SJCRH30 (cell line): ENCODE results near the gene MTFP1. TPM values are rescaled to one million over a fixed set of nuclear protein-coding genes. Genes with fewer than 3 reads are reported as not detected.
"Not testable (repeated sequence)": the region's sequence is repeated elsewhere in the genome, so short reads cannot be mapped to it uniquely, and the experiment has no call there.

Experiments
- DNase-seq, 2 experiments: peaks; one replicate each; pipeline ENCODE4 v3.0.0-alpha.2; 2015 to 2020
- H3K27ac ChIP-seq: fragments of 250-450 bp; sonication (Bioruptor Pico); 2 replicates; pipeline ENCODE4 v1.5.1; 2020; ENCODE audit warnings: mild to moderate bottlenecking, moderate library complexity
- H3K27me3 ChIP-seq: fragments of 250-450 bp; sonication (Bioruptor Pico); 2 replicates; pipeline ENCODE4 v1.5.1; 2020; ENCODE audit warnings: mild to moderate bottlenecking, moderate library complexity
- H3K36me3 ChIP-seq: fragments of 250-450 bp; sonication (Bioruptor Pico); 2 replicates; pipeline ENCODE4 v1.5.1; 2020; ENCODE audit warnings: mild to moderate bottlenecking, moderate library complexity
- H3K4me1 ChIP-seq: fragments of 250-450 bp; sonication (Bioruptor Pico); 2 replicates; pipeline ENCODE4 v1.5.1; 2020; ENCODE audit warnings: mild to moderate bottlenecking, moderate library complexity
- H3K4me3 ChIP-seq: fragments of 250-450 bp; sonication (Bioruptor Pico); 2 replicates; pipeline ENCODE4 v1.5.1; 2020; ENCODE audit warnings: mild to moderate bottlenecking, moderate library complexity
- H3K9me3 ChIP-seq: fragments of 250-450 bp; sonication (Bioruptor Pico); replicated peaks from 2 replicates; pipeline ENCODE4 v1.5.1; 2020; ENCODE audit warnings: mild to moderate bottlenecking, moderate library complexity
- total RNA-seq: library from RNA; depleted of rRNA; stranded (reverse); fragments of >200 nt; shearing (Covaris generic); gene quantifications from 2 replicates; pipeline ENCODE4 v1.2.3, GENCODE V29; 2014

Gene MTFP1
- total RNA-seq, 1 experiment from 2014 or later, result 19.6 TPM

- Histone ChIP-seq H3K27me3 (no peaks in the 10 kb centered on the region), H3K9me3 (no peaks in the 10 kb centered on the region), H3K4me1 (no peaks in the 10 kb centered on the region; the same call in 1 of the 2 replicates), H3K27ac (no peak overlapping the region), H3K36me3 (no peaks in the 10 kb centered on the region), H3K4me3 (0 out of 2 replicates have a peak overlapping the region, but pooled peaks have one; percentile 8)
- DNase-seq, result peak; percentile 60 to 77
These were observed 19.3 kb downstream of the MTFP1 start for GRCh38 chr22:30444632-30445437.

DNA sequence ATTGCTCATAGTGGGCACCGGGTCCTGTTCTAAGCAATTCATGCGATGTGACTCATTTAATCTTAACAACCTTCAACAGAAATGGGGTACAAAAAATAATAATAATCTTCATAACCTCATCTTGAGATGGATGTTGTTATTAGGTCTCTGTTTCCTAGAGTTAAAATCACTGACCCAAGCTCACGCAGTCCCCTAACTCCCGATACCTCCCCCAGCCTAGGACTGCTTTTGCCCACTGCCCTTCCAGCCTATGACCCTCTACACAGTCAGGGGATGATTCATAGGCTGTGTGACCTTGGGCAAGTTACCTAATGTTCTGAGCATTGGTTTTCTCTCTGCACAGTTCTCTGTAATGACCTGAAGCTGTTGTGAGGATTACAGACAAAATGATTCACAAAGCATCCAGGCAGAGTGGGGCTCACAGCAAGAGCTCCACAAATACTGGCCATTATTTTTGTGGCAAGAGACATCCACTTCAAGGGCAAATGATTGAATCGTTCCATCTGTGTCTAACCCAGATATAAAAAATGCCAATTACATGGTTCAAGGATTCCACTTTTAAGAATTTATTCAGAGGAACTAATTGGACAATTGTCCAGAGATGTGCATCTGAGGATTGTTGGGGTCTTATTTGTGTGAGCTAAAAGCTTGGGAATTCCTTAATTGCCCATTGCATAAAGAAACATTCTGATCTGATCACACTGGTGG, 20.0 kb downstream of the MTFP1 start:
- H3K4me1 ChIP-seq, result no peaks in the 10 kb centered on the region; the same call in 1 of the 2 replicates
- H3K36me3 ChIP-seq, result no peaks in the 10 kb centered on the region
- no peaks in the 10 kb centered on the region for H3K27me3 ChIP-seq
- no peaks in the 10 kb centered on the region for H3K9me3 ChIP-seq
- DNase-seq, result no peak
- no peak overlapping the region for H3K27ac ChIP-seq
- no peak overlapping the region for H3K4me3 ChIP-seq

DNA sequence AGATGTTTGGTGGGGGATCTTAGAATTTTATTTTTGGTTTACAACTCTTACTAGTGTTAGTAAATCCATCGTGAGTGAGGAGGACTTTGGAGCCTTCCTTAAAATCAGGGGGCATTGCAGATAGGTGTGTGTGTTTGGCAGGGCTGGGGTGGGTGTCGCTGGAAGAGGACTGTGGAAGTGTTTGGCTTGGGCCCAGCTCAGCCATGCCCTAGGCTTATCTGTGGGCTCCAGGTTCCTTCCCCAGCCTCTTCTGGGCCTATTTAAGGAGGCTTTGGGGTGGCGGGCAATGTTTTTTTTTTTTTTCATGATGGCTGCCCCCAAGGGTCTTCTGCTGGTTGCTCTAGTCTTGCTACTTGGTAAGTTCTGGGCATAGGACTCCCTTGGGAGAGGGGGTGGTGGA, 22.1 kb downstream of the MTFP1 start:
- Histone ChIP-seq H3K4me3 (no peak overlapping the region), H3K36me3 (no peaks in the 10 kb centered on the region), H3K4me1 (no peaks in the 10 kb centered on the region; the same call in 1 of the 2 replicates), H3K27ac (no peak overlapping the region), H3K27me3 (no peaks in the 10 kb centered on the region), H3K9me3 (no peaks in the 10 kb centered on the region)
- no peak for DNase-seq

- H3K27ac ChIP-seq, H3K4me1 ChIP-seq, H3K36me3 ChIP-seq: not testable (repeated sequence)
These were observed 25.9 kb downstream of the MTFP1 start for GRCh38 chr22:30451488-30451887.

GRCh38 chr22:30452861-30453260, 27.3 kb downstream of the MTFP1 start:
- H3K27ac ChIP-seq, result no peak overlapping the region
- no peaks in the 10 kb centered on the region for H3K27me3 ChIP-seq
- H3K4me3 ChIP-seq, result no peak overlapping the region
- no peaks in the 10 kb centered on the region for H3K4me1 ChIP-seq
- no peaks in the 10 kb centered on the region for H3K9me3 ChIP-seq
- H3K36me3 ChIP-seq, result no peaks in the 10 kb centered on the region
- DNase-seq, result no peak

More at GRCh38 chr22:30451488-30451887, 25.9 kb downstream of the MTFP1 start:
- not testable (repeated sequence) for H3K4me3 ChIP-seq, H3K9me3 ChIP-seq, H3K27me3 ChIP-seq, DNase-seq

DNA sequence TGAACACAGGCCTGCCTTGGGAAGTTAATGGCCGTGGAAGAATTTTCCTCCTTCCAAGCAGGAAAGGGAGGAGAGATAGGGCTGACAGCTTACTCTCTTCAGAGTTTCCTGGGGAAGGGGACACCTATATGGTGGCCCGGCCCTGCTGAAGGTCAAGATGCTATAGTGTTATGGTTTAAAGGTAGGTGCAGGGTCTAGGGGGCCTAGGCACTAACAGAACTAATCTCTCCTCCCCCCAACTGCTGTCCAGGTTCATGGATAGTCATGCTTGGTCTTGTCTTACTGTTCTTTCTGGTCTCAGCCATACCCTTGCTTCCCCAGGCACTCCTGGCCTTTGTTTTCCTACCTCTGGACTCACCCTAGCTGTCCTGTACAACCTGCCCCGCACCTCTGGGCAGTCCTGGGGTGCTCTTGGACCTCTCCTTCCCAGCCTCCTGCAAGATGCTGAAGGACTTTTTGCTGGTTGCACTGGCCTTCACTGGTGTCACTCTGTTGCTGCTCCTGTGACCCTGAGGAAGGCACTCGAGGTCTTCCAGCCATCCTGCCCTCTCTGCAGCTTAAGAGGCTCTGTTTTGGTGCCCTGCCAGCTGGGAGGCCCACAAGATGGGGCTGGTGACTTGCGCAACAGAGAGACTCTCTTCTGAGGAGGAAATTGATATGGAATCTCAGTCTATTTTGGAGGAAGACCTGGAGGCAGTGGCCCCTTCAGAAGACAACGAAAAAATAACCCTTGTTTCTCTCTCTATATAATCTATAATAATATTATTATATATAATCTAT, 28.4 kb downstream of the MTFP1 start:
- no peaks in the 10 kb centered on the region for H3K27me3 ChIP-seq
- H3K4me1 ChIP-seq, result no peaks in the 10 kb centered on the region
- peak; percentile 18 to 32 for DNase-seq
- no peak overlapping the region for H3K4me3 ChIP-seq
- H3K9me3 ChIP-seq, result no peaks in the 10 kb centered on the region
- H3K36me3 ChIP-seq, result no peaks in the 10 kb centered on the region
- no peak overlapping the region for H3K27ac ChIP-seq

GRCh38 chr22:30455075-30455840, 29.7 kb downstream of the MTFP1 start:
- no peaks in the 10 kb centered on the region for H3K9me3 ChIP-seq
- H3K27ac ChIP-seq, result no peak overlapping the region
- H3K27me3 ChIP-seq, result no peaks in the 10 kb centered on the region
- H3K36me3 ChIP-seq, result no peaks in the 10 kb centered on the region
- H3K4me1 ChIP-seq, result no peaks in the 10 kb centered on the region
- H3K4me3 ChIP-seq, result no peak overlapping the region
- no peak for DNase-seq

DNA sequence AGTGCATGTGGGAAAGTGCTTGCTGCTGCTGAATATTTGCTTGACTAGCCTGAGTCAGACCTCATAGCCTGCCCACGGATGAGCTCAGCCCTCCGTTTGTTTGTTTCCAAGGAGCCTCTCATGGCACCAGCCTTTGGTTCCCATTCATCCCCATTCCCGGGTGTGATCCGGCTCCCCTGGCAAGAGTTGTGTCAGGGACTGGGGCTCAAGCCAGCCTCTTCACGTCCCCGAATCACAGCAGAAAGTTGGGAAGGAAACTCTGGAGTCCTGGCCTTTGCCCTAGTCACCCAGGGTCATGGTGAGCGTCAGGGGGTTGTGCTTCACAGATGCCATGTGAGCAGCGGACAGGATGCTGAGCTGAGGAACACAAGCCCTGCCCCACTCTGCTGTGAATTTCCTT, 32.4 kb downstream of the MTFP1 start:
- Histone ChIP-seq H3K36me3 (no peaks in the 10 kb centered on the region), H3K27me3 (no peaks in the 10 kb centered on the region)

DNA sequence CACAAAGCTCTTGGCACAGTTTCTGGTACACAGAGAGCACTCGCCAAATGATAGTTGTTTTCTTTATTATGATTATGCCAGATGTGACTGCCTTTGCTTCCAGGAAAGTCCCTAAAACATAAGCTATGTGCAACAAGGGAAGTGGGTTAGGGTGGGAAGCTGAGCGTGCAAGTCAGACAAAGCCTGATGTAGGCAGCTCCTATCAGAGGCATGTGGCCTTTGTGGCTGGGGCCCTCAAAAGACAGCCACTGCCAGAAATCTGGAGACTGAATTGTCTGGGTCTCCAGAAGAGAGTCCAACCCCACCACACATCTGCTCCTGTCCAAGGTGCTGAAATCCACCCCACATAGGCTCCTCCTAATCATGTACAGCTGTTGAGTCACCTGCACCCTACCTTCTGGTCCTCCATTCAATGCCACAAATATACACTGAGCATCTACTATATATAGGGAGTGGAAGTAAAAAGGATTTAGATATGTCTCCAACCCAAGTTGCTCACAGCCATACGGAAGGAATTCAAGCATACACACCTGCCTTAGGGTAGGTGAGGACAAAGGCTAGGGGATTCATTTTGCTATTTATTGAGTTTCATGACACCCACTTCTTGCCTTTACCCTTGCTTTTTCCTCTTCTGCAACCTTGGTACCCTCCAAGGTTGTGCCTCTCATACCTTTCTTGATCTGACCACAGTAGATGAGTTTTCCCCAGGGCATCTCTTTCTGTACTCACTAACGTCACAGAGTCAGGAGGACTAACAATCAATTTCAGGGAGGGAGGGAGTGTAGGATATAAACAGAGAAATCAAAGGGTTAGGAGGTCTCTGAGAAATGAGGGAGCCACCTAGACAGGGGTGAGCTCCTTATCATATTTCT, 33.8 kb downstream of the MTFP1 start:
- peak; percentile 43 to 59 for DNase-seq
- Histone ChIP-seq H3K27me3 (no peaks in the 10 kb centered on the region), H3K4me1 (no peaks in the 10 kb centered on the region), H3K4me3 (no peak overlapping the region), H3K27ac (no peak overlapping the region), H3K36me3 (no peaks in the 10 kb centered on the region), H3K9me3 (no peaks in the 10 kb centered on the region)

More for the DNA sequence above, 32.4 kb downstream of the MTFP1 start:
- Histone ChIP-seq H3K9me3 (no peaks in the 10 kb centered on the region), H3K27ac (no peak overlapping the region), H3K4me1 (no peaks in the 10 kb centered on the region), H3K4me3 (no peak overlapping the region)
- no peak for DNase-seq

- Histone ChIP-seq H3K27me3 (no peaks in the 10 kb centered on the region), H3K4me1 (no peaks in the 10 kb centered on the region), H3K36me3 (no peaks in the 10 kb centered on the region), H3K9me3 (no peaks in the 10 kb centered on the region), H3K27ac (no peak overlapping the region), H3K4me3 (no peak overlapping the region)
- no peak for DNase-seq
These were observed 34.6 kb downstream of the MTFP1 start for GRCh38 chr22:30460147-30460546.

- not testable (repeated sequence) for H3K4me3 ChIP-seq, H3K27me3 ChIP-seq, H3K4me1 ChIP-seq, H3K36me3 ChIP-seq, DNase-seq, H3K27ac ChIP-seq, H3K9me3 ChIP-seq
These were observed 35.0 kb downstream of the MTFP1 start for GRCh38 chr22:30460555-30460954.

GRCh38 chr22:30469165-30469564, 43.6 kb downstream of the MTFP1 start:
- H3K27ac ChIP-seq, result no peak overlapping the region
- H3K4me3 ChIP-seq, result no peak overlapping the region
- no peak for DNase-seq
- H3K9me3 ChIP-seq, result no peaks in the 10 kb centered on the region
- no peaks in the 10 kb centered on the region for H3K27me3 ChIP-seq
- H3K36me3 ChIP-seq, result no peaks in the 10 kb centered on the region
- no peaks in the 10 kb centered on the region for H3K4me1 ChIP-seq

- DNase-seq, result no peak
- Histone ChIP-seq H3K27me3 (no peaks in the 10 kb centered on the region), H3K4me1 (no peaks in the 10 kb centered on the region), H3K4me3 (no peak overlapping the region), H3K27ac (no peak overlapping the region), H3K9me3 (no peaks in the 10 kb centered on the region), H3K36me3 (no peaks in the 10 kb centered on the region)
These were observed 45.1 kb downstream of the MTFP1 start for GRCh38 chr22:30470655-30471054.
